Bronchial epithelial cell (primary cell): ENCODE results near the gene TPSD1. TPM values are rescaled to one million over a fixed set of nuclear protein-coding genes. Genes with fewer than 3 reads are reported as not detected.
"Not testable (repeated sequence)": the region's sequence is repeated elsewhere in the genome, so short reads cannot be mapped to it uniquely, and the experiment has no call there.

ENCODE experiments used
- DNase-seq: peaks from one replicate; pipeline ENCODE4 v3.0.0-alpha.2; 2010; ENCODE audit warnings: low read depth
- FAIRE-seq: peaks from 2 replicates; lab custom pipeline; 2011; peaks lifted over from hg19 to GRCh38; lab: Jason Lieb, UNC
- H3K27me3 ChIP-seq: 2 replicates; pipeline ENCODE4 v1.5.1; 2011; ENCODE audit warnings: low read length; ENCODE audit not compliant: control insufficient read depth, insufficient read depth
- H3K36me3 ChIP-seq: 2 replicates; pipeline ENCODE4 v1.5.1; 2011; ENCODE audit warnings: low read length; ENCODE audit not compliant: control insufficient read depth, insufficient read depth
- H3K4me3 ChIP-seq: 2 replicates; pipeline ENCODE4 v1.5.1; 2011; ENCODE audit warnings: mild to moderate bottlenecking, low read depth, low read length, control low read depth
- total RNA-seq: library from RNA; depleted of rRNA; stranded (reverse); fragments of >200 nt; gene quantifications from 2 replicates; pipeline ENCODE4 v1.2.1, GENCODE V29; 2014
- TF ChIP-seq, protein P1 (sequence below): IDR thresholded peaks from 2 replicates; pipeline ENCODE4 v1.5.1; 2011; ENCODE audit warnings: mild to moderate bottlenecking, moderate library complexity, low read length, control low read depth, inconsistent platforms; ENCODE audit not compliant: insufficient read depth, severe bottlenecking

TPSD1 gene
- total RNA-seq, 1 donor from 2014 or later = not detected

DNA sequence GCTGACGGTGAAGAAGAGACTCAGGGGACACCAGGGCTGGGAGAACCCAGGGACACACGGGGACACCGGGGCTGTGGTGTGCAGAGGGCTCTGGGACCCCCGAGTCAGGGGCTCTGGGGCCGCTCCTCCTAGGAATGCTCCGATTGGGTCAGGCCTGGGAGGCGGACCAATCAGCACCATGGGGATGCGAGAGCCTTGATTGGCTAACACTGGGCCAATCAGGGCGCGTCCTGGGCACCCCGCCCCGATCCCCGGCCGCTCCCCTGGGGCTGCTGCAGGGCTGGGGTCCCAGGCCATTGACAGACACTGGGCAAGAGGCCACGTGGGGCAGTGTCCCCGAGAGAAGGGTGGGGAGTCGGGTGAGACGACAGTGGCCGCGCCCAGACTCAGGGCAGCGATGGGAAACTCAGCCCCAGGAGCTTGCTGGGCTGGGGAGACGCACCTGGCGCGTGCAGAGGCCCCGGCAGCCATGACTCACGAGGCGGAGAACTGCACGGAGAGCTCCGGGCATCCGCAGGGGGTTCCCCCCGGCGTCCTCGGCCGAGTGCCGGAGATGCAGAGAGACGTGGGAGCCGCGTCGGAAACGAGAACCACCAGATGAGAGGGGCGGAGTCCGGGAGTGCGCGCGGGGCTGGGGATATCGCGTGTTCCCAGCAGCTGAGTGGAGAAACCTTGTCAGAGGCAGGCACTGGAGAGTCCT is 23.7 kb upstream of the TPSD1 start:
- not testable (repeated sequence) for H3K36me3 ChIP-seq, DNase-seq, H3K27me3 ChIP-seq, FAIRE-seq, H3K4me3 ChIP-seq

DNA sequence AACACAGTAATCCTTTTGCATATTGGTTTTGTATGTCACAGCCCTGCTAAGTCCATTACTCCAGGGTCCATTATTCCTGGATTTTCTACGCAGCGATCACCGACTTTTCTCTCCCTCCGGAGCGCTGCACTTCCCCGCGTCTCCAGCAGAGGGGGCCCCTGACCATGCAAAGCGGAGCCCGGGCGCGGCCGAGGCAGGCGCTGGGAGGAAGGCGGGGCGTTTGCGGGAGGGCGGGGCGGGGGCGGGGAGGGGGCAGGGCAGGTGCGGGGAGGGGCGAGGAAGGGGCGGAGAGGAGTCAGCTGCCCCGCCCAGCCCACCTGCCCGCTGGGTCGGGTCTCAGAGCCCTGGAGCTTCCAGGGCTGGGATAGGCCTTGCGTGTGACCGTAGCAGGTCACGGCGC is 19.2 kb upstream of the TPSD1 start:
- not testable (repeated sequence) for H3K36me3 ChIP-seq, H3K27me3 ChIP-seq, FAIRE-seq, H3K4me3 ChIP-seq, DNase-seq

DNA sequence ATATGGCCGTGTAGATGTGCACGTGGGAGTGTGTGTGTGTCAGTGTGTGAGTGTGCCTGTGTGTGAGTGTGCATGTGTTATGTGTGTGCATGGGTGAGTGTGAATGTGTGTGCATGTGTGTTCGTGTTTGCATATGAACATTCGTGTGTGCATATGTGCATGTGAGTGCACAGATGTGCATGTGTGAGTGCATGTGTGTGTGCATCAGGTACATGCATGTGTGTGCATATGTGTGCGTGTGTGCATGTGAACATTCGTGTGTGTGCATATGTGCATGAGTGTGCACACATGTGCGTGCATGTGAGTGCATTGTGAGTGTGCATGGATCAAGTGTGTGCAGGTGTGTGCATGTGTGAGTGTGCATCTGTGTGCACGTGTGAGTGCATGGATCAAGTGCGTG is 17.9 kb upstream of the TPSD1 start:
- Histone ChIP-seq H3K27me3 (no peaks in the 10 kb centered on the region), H3K4me3 (no peak overlapping the region), H3K36me3 (no peaks in the 10 kb centered on the region)
- FAIRE-seq (peak; percentile 98), DNase-seq (no peak)
- TF ChIP-seq, protein P1, sequence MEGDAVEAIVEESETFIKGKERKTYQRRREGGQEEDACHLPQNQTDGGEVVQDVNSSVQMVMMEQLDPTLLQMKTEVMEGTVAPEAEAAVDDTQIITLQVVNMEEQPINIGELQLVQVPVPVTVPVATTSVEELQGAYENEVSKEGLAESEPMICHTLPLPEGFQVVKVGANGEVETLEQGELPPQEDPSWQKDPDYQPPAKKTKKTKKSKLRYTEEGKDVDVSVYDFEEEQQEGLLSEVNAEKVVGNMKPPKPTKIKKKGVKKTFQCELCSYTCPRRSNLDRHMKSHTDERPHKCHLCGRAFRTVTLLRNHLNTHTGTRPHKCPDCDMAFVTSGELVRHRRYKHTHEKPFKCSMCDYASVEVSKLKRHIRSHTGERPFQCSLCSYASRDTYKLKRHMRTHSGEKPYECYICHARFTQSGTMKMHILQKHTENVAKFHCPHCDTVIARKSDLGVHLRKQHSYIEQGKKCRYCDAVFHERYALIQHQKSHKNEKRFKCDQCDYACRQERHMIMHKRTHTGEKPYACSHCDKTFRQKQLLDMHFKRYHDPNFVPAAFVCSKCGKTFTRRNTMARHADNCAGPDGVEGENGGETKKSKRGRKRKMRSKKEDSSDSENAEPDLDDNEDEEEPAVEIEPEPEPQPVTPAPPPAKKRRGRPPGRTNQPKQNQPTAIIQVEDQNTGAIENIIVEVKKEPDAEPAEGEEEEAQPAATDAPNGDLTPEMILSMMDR = no peak

DNA sequence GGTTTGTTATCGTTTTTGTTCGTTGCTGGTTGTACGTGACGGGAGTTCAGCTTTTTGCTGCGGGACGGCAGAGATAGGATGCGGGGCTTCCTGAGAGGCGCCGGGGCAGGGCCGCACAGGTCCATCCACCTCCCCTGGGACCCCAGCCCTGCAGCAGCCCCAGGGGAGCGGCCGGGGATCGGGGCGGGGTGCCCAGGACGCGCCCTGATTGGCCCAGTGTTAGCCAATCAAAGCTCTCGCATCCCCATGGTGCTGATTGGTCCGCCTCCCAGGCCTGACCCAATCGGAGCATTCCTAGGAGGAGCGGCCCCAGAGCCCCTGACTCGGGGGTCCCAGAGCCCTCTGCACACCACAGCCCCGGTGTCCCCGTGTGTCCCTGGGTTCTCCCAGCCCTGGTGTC is 17.0 kb upstream of the TPSD1 start:
- DNase-seq, H3K4me3 ChIP-seq, H3K36me3 ChIP-seq, H3K27me3 ChIP-seq, FAIRE-seq: not testable (repeated sequence)

DNA sequence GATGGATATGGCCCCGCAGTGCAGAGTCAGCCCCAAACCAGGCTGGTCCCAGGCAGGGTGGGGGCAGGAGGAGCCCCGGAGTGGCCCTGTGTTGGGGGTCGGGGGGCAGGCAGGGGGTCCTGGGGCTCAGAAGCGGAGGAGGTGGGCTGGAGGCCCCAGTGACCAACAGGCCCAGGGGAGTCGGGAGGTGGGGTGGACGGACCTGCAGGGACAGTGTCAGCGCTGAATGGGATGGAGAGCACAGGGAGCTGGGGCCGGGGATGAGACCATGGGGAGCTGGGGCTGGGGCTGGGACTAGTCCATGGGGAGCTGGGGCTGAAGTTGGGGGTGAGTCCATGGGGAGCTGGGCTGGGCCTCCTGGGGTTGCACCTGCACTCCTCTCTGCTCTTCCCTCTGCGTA is 16.3 kb upstream of the TPSD1 start:
- not testable (repeated sequence) for H3K4me3 ChIP-seq, FAIRE-seq

DNA sequence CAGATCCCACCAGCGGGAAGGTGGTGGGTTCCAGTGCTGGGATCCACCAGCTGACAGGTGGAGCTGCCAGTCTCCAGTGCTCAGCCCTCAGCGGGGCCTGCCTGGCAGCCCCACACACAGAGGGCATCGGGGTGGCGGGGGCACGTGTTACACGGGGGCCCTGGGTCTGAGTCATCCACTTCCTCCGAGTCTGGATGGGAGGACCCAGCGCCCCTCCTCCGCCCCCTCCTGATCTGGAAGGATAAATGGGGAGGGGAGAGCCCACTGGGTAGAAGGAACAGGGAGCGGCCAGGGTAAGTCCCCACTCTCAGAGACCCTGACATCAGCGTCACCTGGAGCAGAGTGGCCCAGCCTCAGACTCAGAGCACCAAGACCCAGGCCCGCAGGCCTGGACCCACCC is 15.4 kb upstream of the TPSD1 start, which contains the start of gene TPSAB1:
Gene TPSAB1, plus strand, starts transcription at position 270 of the 400 bp plus-strand sequence. CDS start 234 bp downstream, outside the sequence.
- not testable (repeated sequence) for DNase-seq, H3K36me3 ChIP-seq, FAIRE-seq, H3K4me3 ChIP-seq, H3K27me3 ChIP-seq

More for the DNA sequence above, 16.3 kb upstream of the TPSD1 start:
- not testable (repeated sequence) for H3K36me3 ChIP-seq, H3K27me3 ChIP-seq, DNase-seq

DNA sequence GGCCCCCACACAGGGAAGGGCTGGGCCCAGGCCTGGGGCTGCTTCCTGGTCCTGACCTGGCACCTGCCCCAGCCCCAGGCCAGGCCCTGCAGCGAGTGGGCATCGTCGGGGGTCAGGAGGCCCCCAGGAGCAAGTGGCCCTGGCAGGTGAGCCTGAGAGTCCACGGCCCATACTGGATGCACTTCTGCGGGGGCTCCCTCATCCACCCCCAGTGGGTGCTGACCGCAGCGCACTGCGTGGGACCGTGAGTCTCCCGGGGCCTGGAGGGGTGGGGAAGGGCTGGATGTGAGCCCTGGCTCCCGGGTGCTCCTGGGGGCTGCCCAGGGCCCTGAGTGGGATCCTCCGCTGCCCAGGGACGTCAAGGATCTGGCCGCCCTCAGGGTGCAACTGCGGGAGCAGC is 14.8 kb upstream of the TPSD1 start:
- not testable (repeated sequence) for DNase-seq, FAIRE-seq, H3K27me3 ChIP-seq, H3K4me3 ChIP-seq, H3K36me3 ChIP-seq

DNA sequence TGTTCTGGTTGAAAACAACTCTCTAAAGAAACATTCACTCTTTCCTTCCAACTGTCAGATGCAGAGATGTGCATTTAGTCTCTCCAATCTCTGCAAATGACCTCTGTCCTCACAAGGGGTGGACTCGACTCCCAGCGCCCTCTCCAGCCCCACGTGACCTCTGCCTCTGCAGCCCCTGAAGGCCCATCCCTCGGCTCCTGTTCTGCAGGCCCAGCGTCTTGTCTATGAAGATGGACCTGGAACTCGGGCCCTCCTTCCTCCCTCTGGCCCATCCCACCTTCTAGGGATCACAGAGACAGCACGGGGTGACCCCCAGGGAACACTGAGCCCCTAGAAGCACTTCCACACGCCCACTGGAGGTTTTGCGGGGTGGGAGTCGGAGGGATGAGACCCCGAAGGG is 12.5 kb upstream of the TPSD1 start:
- H3K27me3 ChIP-seq, DNase-seq, FAIRE-seq, H3K4me3 ChIP-seq, H3K36me3 ChIP-seq: not testable (repeated sequence)

DNA sequence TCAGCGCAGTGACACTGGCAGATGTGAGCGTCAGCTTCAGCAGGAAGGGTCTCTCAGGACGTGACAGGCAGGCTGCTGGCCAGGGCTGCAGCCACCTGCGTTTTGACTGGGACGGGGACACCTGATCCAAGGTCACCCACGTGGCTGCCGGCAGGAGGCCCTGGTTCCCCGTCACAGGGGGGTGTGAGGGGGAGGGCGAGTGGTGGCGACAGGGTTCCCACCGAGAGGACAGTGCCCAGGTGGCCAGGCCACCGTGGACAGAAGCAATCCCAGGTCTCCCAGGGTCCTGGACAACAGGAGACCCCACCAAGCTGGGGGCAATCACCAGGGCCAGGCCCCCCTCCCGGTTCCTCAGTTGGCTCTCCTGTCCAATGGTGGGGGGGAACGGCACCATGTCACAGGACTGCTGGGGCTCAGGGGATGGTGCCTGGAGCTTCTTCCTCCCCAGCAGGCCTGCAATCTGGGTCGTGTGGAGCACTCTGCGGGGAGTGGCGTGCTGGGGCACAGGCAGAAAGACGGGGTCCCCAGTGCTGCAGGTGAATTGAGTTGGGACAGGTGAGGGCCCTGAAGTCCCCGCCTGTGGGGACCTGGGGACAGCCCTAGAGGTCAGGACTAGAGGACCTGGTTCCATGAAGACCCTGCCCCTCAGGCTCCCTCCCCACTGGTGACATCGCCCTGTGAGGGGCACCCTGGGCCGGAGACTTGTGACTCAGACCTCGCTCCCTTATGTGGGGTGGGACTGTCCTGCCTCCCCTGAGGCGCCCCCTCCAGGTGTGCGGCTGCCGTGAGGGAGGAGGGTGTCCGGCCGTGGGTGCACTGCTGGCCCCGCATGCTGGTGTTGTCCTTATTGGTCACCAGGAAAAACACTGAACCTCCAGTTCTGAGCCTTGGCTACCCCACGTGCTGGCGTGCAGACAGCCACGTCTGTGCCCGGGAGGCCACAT is 11.7 kb upstream of the TPSD1 start:
- not testable (repeated sequence) for H3K36me3 ChIP-seq, FAIRE-seq, H3K4me3 ChIP-seq, DNase-seq, H3K27me3 ChIP-seq
